Stimulated activated naive CD8-positive, alpha-beta T cell treated with anti-CD3 and anti-CD28 coated beads, Interleukin-15, Interleukin-2, amounts not matched to agents 100 ng/mL and 50 ng/mL, for 24 hours (primary cell): ENCODE results near the gene TMEM132D.

Experiments
- H3K27ac Mint-ChIP-seq: one replicate; pipeline ENCODE4 v1.8.0; 2021; ENCODE audit warnings: mild to moderate bottlenecking, mixed read lengths
- H3K27me3 Mint-ChIP-seq: one replicate; pipeline ENCODE4 v1.8.0; 2021; ENCODE audit warnings: mixed read lengths
- H3K36me3 Mint-ChIP-seq: one replicate; pipeline ENCODE4 v1.8.0; 2021; ENCODE audit warnings: low read depth, mixed read lengths
- H3K4me1 Mint-ChIP-seq: one replicate; pipeline ENCODE4 v1.8.0; 2021; ENCODE audit warnings: low read depth, mixed read lengths
- H3K4me3 Mint-ChIP-seq: one replicate; pipeline ENCODE4 v1.8.0; 2021; ENCODE audit warnings: mild to moderate bottlenecking, mixed read lengths
- H3K9me3 Mint-ChIP-seq: one replicate; pipeline ENCODE4 v1.8.0; 2021; ENCODE audit warnings: mixed read lengths

The TMEM132D gene

GRCh38 chr12:129854591-129854990 lies 49.2 kb downstream of the TMEM132D start:
- H3K27me3 Mint-ChIP-seq: peaks cover 4% of the 10 kb centered on the region
- H3K27ac Mint-ChIP-seq: no peak overlapping the region
- H3K4me3 Mint-ChIP-seq: no peak overlapping the region
- H3K36me3 Mint-ChIP-seq: no peaks in the 10 kb centered on the region
- no peaks in the 10 kb centered on the region for H3K4me1 Mint-ChIP-seq
- no peaks in the 10 kb centered on the region for H3K9me3 Mint-ChIP-seq

GRCh38 chr12:129851296-129851695 lies 52.5 kb downstream of the TMEM132D start:
- no peaks in the 10 kb centered on the region for H3K36me3 Mint-ChIP-seq
- no peak overlapping the region for H3K27ac Mint-ChIP-seq
- H3K4me3 Mint-ChIP-seq: no peak overlapping the region
- peaks cover 6% of the 10 kb centered on the region for H3K27me3 Mint-ChIP-seq
- no peaks in the 10 kb centered on the region for H3K9me3 Mint-ChIP-seq
- H3K4me1 Mint-ChIP-seq: no peaks in the 10 kb centered on the region

GRCh38 chr12:129848876-129849275 lies 54.9 kb downstream of the TMEM132D start:
- H3K4me1 Mint-ChIP-seq: no peaks in the 10 kb centered on the region
- peaks cover 7% of the 10 kb centered on the region for H3K9me3 Mint-ChIP-seq
- H3K27me3 Mint-ChIP-seq: peaks cover 6% of the 10 kb centered on the region

GRCh38 chr12:129847063-129847462 lies 56.8 kb downstream of the TMEM132D start:
- Mint-ChIP-seq H3K27ac (no peak overlapping the region), H3K36me3 (no peaks in the 10 kb centered on the region), H3K4me1 (no peaks in the 10 kb centered on the region), H3K9me3 (peaks cover 7% of the 10 kb centered on the region), H3K4me3 (no peak overlapping the region), H3K27me3 (peaks cover 6% of the 10 kb centered on the region)

More at GRCh38 chr12:129848876-129849275, 54.9 kb downstream of the TMEM132D start:
- Mint-ChIP-seq H3K36me3 (no peaks in the 10 kb centered on the region), H3K4me3 (no peak overlapping the region), H3K27ac (no peak overlapping the region)

GRCh38 chr12:129844662-129845220 lies 59.1 kb downstream of the TMEM132D start:
- H3K4me1 Mint-ChIP-seq: no peaks in the 10 kb centered on the region
- no peak overlapping the region for H3K27ac Mint-ChIP-seq
- no peak overlapping the region for H3K4me3 Mint-ChIP-seq
- H3K27me3 Mint-ChIP-seq: peaks cover 4% of the 10 kb centered on the region
- no peaks in the 10 kb centered on the region for H3K36me3 Mint-ChIP-seq
- peaks cover 7% of the 10 kb centered on the region for H3K9me3 Mint-ChIP-seq

- H3K4me1 Mint-ChIP-seq: no peaks in the 10 kb centered on the region
- H3K27me3 Mint-ChIP-seq: no peaks in the 10 kb centered on the region
- no peaks in the 10 kb centered on the region for H3K36me3 Mint-ChIP-seq
- no peak overlapping the region for H3K4me3 Mint-ChIP-seq
- peaks cover 7% of the 10 kb centered on the region for H3K9me3 Mint-ChIP-seq
- H3K27ac Mint-ChIP-seq: no peak overlapping the region
These were observed 62.6 kb downstream of the TMEM132D start for GRCh38 chr12:129841251-129841650.

- Mint-ChIP-seq H3K9me3 (peaks cover 5% of the 10 kb centered on the region), H3K36me3 (no peaks in the 10 kb centered on the region)
These were observed 63.5 kb downstream of the TMEM132D start for GRCh38 chr12:129840145-129840884.

GRCh38 chr12:129839679-129840078 lies 64.1 kb downstream of the TMEM132D start:
- H3K9me3 Mint-ChIP-seq: peaks cover 2% of the 10 kb centered on the region

More at GRCh38 chr12:129840145-129840884, 63.5 kb downstream of the TMEM132D start:
- no peaks in the 10 kb centered on the region for H3K27me3 Mint-ChIP-seq
- no peak overlapping the region for H3K4me3 Mint-ChIP-seq
- H3K27ac Mint-ChIP-seq: no peak overlapping the region
- no peaks in the 10 kb centered on the region for H3K4me1 Mint-ChIP-seq

GRCh38 chr12:129831294-129831693 lies 72.5 kb downstream of the TMEM132D start:
- no peak overlapping the region for H3K27ac Mint-ChIP-seq
- no peaks in the 10 kb centered on the region for H3K36me3 Mint-ChIP-seq
- H3K27me3 Mint-ChIP-seq: no peaks in the 10 kb centered on the region
- peaks cover 7% of the 10 kb centered on the region for H3K9me3 Mint-ChIP-seq
- no peak overlapping the region for H3K4me3 Mint-ChIP-seq
- H3K4me1 Mint-ChIP-seq: no peaks in the 10 kb centered on the region

More at GRCh38 chr12:129839679-129840078, 64.1 kb downstream of the TMEM132D start:
- Mint-ChIP-seq H3K27me3 (no peaks in the 10 kb centered on the region), H3K4me3 (no peak overlapping the region), H3K36me3 (no peaks in the 10 kb centered on the region), H3K4me1 (no peaks in the 10 kb centered on the region), H3K27ac (no peak overlapping the region)

GRCh38 chr12:129830796-129831195 lies 73.0 kb downstream of the TMEM132D start:
- Mint-ChIP-seq H3K9me3 (peaks cover 7% of the 10 kb centered on the region), H3K4me1 (no peaks in the 10 kb centered on the region), H3K36me3 (no peaks in the 10 kb centered on the region), H3K27ac (no peak overlapping the region), H3K4me3 (no peak overlapping the region), H3K27me3 (no peaks in the 10 kb centered on the region)

GRCh38 chr12:129827866-129828384 lies 75.9 kb downstream of the TMEM132D start:
- no peaks in the 10 kb centered on the region for H3K36me3 Mint-ChIP-seq
- H3K4me1 Mint-ChIP-seq: no peaks in the 10 kb centered on the region
- H3K27me3 Mint-ChIP-seq: no peaks in the 10 kb centered on the region
- H3K27ac Mint-ChIP-seq: no peak overlapping the region
- H3K9me3 Mint-ChIP-seq: peaks cover 9% of the 10 kb centered on the region
- no peak overlapping the region for H3K4me3 Mint-ChIP-seq

GRCh38 chr12:129827102-129827865 lies 76.5 kb downstream of the TMEM132D start:
- no peaks in the 10 kb centered on the region for H3K27me3 Mint-ChIP-seq
- no peaks in the 10 kb centered on the region for H3K4me1 Mint-ChIP-seq
- H3K27ac Mint-ChIP-seq: no peak overlapping the region
- H3K36me3 Mint-ChIP-seq: no peaks in the 10 kb centered on the region
- H3K4me3 Mint-ChIP-seq: no peak overlapping the region
- peaks cover 15% of the 10 kb centered on the region for H3K9me3 Mint-ChIP-seq

GRCh38 chr12:129826273-129826672 lies 77.6 kb downstream of the TMEM132D start:
- H3K9me3 Mint-ChIP-seq: peaks cover 20% of the 10 kb centered on the region
- H3K36me3 Mint-ChIP-seq: no peaks in the 10 kb centered on the region
- no peak overlapping the region for H3K27ac Mint-ChIP-seq
- no peak overlapping the region for H3K4me3 Mint-ChIP-seq
- no peaks in the 10 kb centered on the region for H3K27me3 Mint-ChIP-seq
- no peaks in the 10 kb centered on the region for H3K4me1 Mint-ChIP-seq

- Mint-ChIP-seq H3K27me3 (no peaks in the 10 kb centered on the region), H3K9me3 (peaks cover 20% of the 10 kb centered on the region)
These were observed 78.5 kb downstream of the TMEM132D start for GRCh38 chr12:129825316-129825715.

GRCh38 chr12:129821964-129822363 lies 81.9 kb downstream of the TMEM132D start:
- no peak overlapping the region for H3K4me3 Mint-ChIP-seq
- H3K27me3 Mint-ChIP-seq: no peaks in the 10 kb centered on the region
- H3K27ac Mint-ChIP-seq: no peak overlapping the region

More at GRCh38 chr12:129825316-129825715, 78.5 kb downstream of the TMEM132D start:
- Mint-ChIP-seq H3K27ac (no peak overlapping the region), H3K4me3 (no peak overlapping the region), H3K36me3 (no peaks in the 10 kb centered on the region), H3K4me1 (no peaks in the 10 kb centered on the region)

More at GRCh38 chr12:129821964-129822363, 81.9 kb downstream of the TMEM132D start:
- no peaks in the 10 kb centered on the region for H3K36me3 Mint-ChIP-seq
- H3K4me1 Mint-ChIP-seq: no peaks in the 10 kb centered on the region
- peaks cover 16% of the 10 kb centered on the region for H3K9me3 Mint-ChIP-seq
